GM23248 (cell line): ENCODE data around the gene CTSF. TPM values are rescaled to one million over a fixed set of nuclear protein-coding genes. Genes with fewer than 3 reads are reported as not detected.

Experiments
- DNase-seq: peaks from one replicate; pipeline ENCODE4 v3.0.0-alpha.2; 2015
- H2AFZ ChIP-seq: fragments of 200-600 bp; sonication (generic); 2 replicates; pipeline ENCODE4 v1.6.1; 2016; ENCODE audit warnings: antibody characterized with exemption
- H3F3A ChIP-seq: fragments of 200-600 bp; sonication (generic); 2 replicates; pipeline ENCODE4 v1.6.1; 2016; ENCODE audit warnings: mild to moderate bottlenecking, antibody characterized with exemption, mixed run types; ENCODE audit not compliant: insufficient read depth
- H3K27ac ChIP-seq: fragments of 200-600 bp; sonication (generic); 2 replicates; pipeline ENCODE4 v1.5.1; 2016; ENCODE audit warnings: mild to moderate bottlenecking
- H3K27me3 ChIP-seq: fragments of 200-600 bp; sonication (generic); replicated peaks from 2 replicates; pipeline ENCODE4 v1.6.1; 2016; ENCODE audit warnings: mild to moderate bottlenecking; ENCODE audit not compliant: insufficient read depth
- H3K36me3 ChIP-seq: fragments of 200-600 bp; sonication (generic); 2 replicates; pipeline ENCODE4 v1.6.1; 2016; ENCODE audit warnings: low read depth, mild to moderate bottlenecking
- H3K4me1 ChIP-seq: fragments of 200-600 bp; sonication (generic); 2 replicates; pipeline ENCODE4 v1.6.1; 2016; ENCODE audit warnings: mild to moderate bottlenecking; ENCODE audit not compliant: insufficient read depth
- H3K4me2 ChIP-seq: fragments of 200-600 bp; sonication (generic); one replicate; pipeline ENCODE4 v1.6.1; 2016; ENCODE audit warnings: mild to moderate bottlenecking; ENCODE audit not compliant: unreplicated experiment
- H3K4me3 ChIP-seq: fragments of 200-600 bp; sonication (generic); 2 replicates; pipeline ENCODE4 v1.5.1; 2016; ENCODE audit warnings: mild to moderate bottlenecking
- H3K79me2 ChIP-seq: fragments of 200-600 bp; sonication (generic); 2 replicates; pipeline ENCODE4 v1.6.1; 2016; ENCODE audit warnings: mild to moderate bottlenecking; ENCODE audit not compliant: insufficient read depth
- H3K9ac ChIP-seq: fragments of 200-600 bp; sonication (generic); 2 replicates; pipeline ENCODE4 v1.6.1; 2016; ENCODE audit warnings: mild to moderate bottlenecking
- H3K9me2 ChIP-seq: fragments of 200-600 bp; sonication (generic); 2 replicates; pipeline ENCODE4 v1.6.1; 2016; ENCODE audit warnings: mixed run types, mild to moderate bottlenecking, moderate library complexity; ENCODE audit not compliant: insufficient read depth
- H3K9me3 ChIP-seq: fragments of 200-600 bp; sonication (generic); one replicate; pipeline ENCODE4 v1.6.1; 2017; ENCODE audit warnings: low read depth
- H4K20me1 ChIP-seq: fragments of 200-600 bp; sonication (generic); 2 replicates; pipeline ENCODE4 v1.6.0; 2016; ENCODE audit not compliant: insufficient read depth
- EZH2 ChIP-seq: fragments of 200-600 bp; sonication (generic); IDR thresholded peaks from 2 replicates; pipeline ENCODE4 v1.6.1; 2018; ENCODE audit warnings: antibody characterized with exemption, mild to moderate bottlenecking; ENCODE audit not compliant: insufficient read depth, poor library complexity, severe bottlenecking
- EZH2phosphoT487 ChIP-seq: fragments of 200-600 bp; sonication (generic); IDR thresholded peaks from 2 replicates; pipeline ENCODE4 v1.6.1; 2018; ENCODE audit warnings: antibody characterized with exemption, moderate library complexity, mild to moderate bottlenecking, low read depth; ENCODE audit not compliant: insufficient read depth
- WGBS, 2 experiments: methylation state at CpG; one replicate each; pipeline ENCODE4 v1.1.6; 2015 to 2017; ENCODE audit warnings: low lambda C conversion rate in 2 of 2, low coverage in 1 of 2; ENCODE audit errors: missing lambda C conversion rate in 2 of 2; 5-methylcytosine and 5-hydroxymethylcytosine counted together
- in situ Hi-C: fragments of 300-500 bp; cut with MboI; formaldehyde crosslinking; loops from 2 replicates; pipeline ENCODE4 v1.15.0; 2020
- polyA plus RNA-seq: library from polyadenylated mRNA; unstranded; fragments of >200 nt; fragmentation: Nextera tagmentation; extraction: Ambion mirVana; gene quantifications from 2 replicates; pipeline ENCODE4 v1.2.1, GENCODE V29; 2016
- total RNA-seq: library from RNA; depleted of rRNA; stranded (reverse); fragments of >200 nt; shearing (Covaris generic); gene quantifications from 2 replicates; pipeline ENCODE4 v1.2.3, GENCODE V29; 2014

Gene CTSF
- total and polyA plus RNA-seq, 2 experiments from 2014 or later, result 59.2 to 72.6 TPM

GRCh38 chr11:66567787-66568123, 651 bp downstream of the CTSF start:
- Histone ChIP-seq H3K4me1 (no peaks in the 10 kb centered on the region), H3K9me2 (no peaks in the 10 kb centered on the region), H4K20me1 (no peaks in the 10 kb centered on the region), H3K9me3 (no peaks in the 10 kb centered on the region), H3F3A (no peaks in the 10 kb centered on the region), H3K36me3 (no peaks in the 10 kb centered on the region), H3K27me3 (no peaks in the 10 kb centered on the region), H3K27ac (no peak overlapping the region), H3K4me3 (peak overlapping the region; percentile 63), H2AFZ (peak overlapping the region; percentile 79), H3K4me2 (peak overlapping the region; percentile 78), H3K9ac (peak overlapping the region; percentile 68), H3K79me2 (no peaks in the 10 kb centered on the region)
- no peak for TF ChIP-seq EZH2phosphoT487
- TF ChIP-seq EZH2, result no peak
- in situ Hi-C loops, result no loop called here
- DNase-seq, result no peak
- 29 to 35% methylated on average over 15 of the region's 15 CpGs for WGBS, 2 experiments

GRCh38 chr11:66566221-66566620, 2.2 kb downstream of the CTSF start:
- TF ChIP-seq EZH2phosphoT487 (no peak), EZH2 (no peak)
- in situ Hi-C loops, result no loop called here
- WGBS, 2 experiments, result 79 to 84% methylated on average over 7 to 8 of the region's 8 CpGs
- DNase-seq, result no peak
- no peak overlapping the region for H3K4me3 ChIP-seq
- H4K20me1 ChIP-seq, result no peaks in the 10 kb centered on the region
- H3F3A ChIP-seq, result no peaks in the 10 kb centered on the region
- no peaks in the 10 kb centered on the region for H3K27me3 ChIP-seq
- no peaks in the 10 kb centered on the region for H3K79me2 ChIP-seq
- H3K9me3 ChIP-seq, result no peaks in the 10 kb centered on the region
- H2AFZ ChIP-seq, result no peak overlapping the region
- H3K4me2 ChIP-seq, result no peak overlapping the region
- no peaks in the 10 kb centered on the region for H3K36me3 ChIP-seq
- no peak overlapping the region for H3K9ac ChIP-seq
- no peaks in the 10 kb centered on the region for H3K9me2 ChIP-seq
- no peak overlapping the region for H3K27ac ChIP-seq
- H3K4me1 ChIP-seq, result no peaks in the 10 kb centered on the region

GRCh38 chr11:66564984-66565383, 3.4 kb downstream of the CTSF start:
- Histone ChIP-seq H3K27ac (no peak overlapping the region), H3K9ac (no peak overlapping the region), H3K4me1 (no peaks in the 10 kb centered on the region), H2AFZ (no peak overlapping the region), H4K20me1 (no peaks in the 10 kb centered on the region), H3K36me3 (no peaks in the 10 kb centered on the region), H3K4me3 (no peak overlapping the region), H3F3A (no peaks in the 10 kb centered on the region), H3K9me3 (no peaks in the 10 kb centered on the region), H3K4me2 (no peak overlapping the region), H3K9me2 (no peaks in the 10 kb centered on the region), H3K79me2 (no peaks in the 10 kb centered on the region), H3K27me3 (no peaks in the 10 kb centered on the region)
- in situ Hi-C loops, result no loop called here
- DNase-seq, result no peak
- 76 to 80% methylated on average over 5 of the region's 5 CpGs for WGBS, 2 experiments
- TF ChIP-seq EZH2 (no peak), EZH2phosphoT487 (no peak)

- in situ Hi-C loops, result no loop called here
- H3K27ac ChIP-seq, result no peak overlapping the region
- no peak overlapping the region for H3K4me2 ChIP-seq
- no peaks in the 10 kb centered on the region for H3K9me3 ChIP-seq
- H3F3A ChIP-seq, result no peaks in the 10 kb centered on the region
- no peaks in the 10 kb centered on the region for H3K27me3 ChIP-seq
- 79 to 81% methylated on average over 14 of the region's 14 CpGs for WGBS, 2 experiments
- no peaks in the 10 kb centered on the region for H3K4me1 ChIP-seq
- no peak overlapping the region for H3K9ac ChIP-seq
- TF ChIP-seq EZH2phosphoT487 (no peak), EZH2 (no peak)
- H3K79me2 ChIP-seq, result no peaks in the 10 kb centered on the region
- DNase-seq, result no peak
- no peak overlapping the region for H3K4me3 ChIP-seq
- no peaks in the 10 kb centered on the region for H3K9me2 ChIP-seq
- no peak overlapping the region for H2AFZ ChIP-seq
- H4K20me1 ChIP-seq, result no peaks in the 10 kb centered on the region
- H3K36me3 ChIP-seq, result no peaks in the 10 kb centered on the region
These were observed 3.9 kb downstream of the CTSF start for GRCh38 chr11:66564538-66564937.

GRCh38 chr11:66563832-66564231, 4.6 kb downstream of the CTSF start:
- DNase-seq, result no peak
- WGBS, 2 experiments, result 75 to 79% methylated on average over 9 of the region's 10 CpGs
- Histone ChIP-seq H3K9me3 (no peaks in the 10 kb centered on the region), H3K36me3 (no peaks in the 10 kb centered on the region), H3K4me2 (no peak overlapping the region), H3K9me2 (no peaks in the 10 kb centered on the region), H2AFZ (no peak overlapping the region), H3K4me3 (no peak overlapping the region), H3F3A (no peaks in the 10 kb centered on the region), H3K4me1 (no peaks in the 10 kb centered on the region), H3K9ac (no peak overlapping the region), H3K79me2 (no peaks in the 10 kb centered on the region), H3K27me3 (peaks cover 2% of the 10 kb centered on the region; the same call in 1 of the 2 replicates), H4K20me1 (no peaks in the 10 kb centered on the region), H3K27ac (no peak overlapping the region)
- in situ Hi-C loops, result no loop called here
- TF ChIP-seq EZH2 (no peak), EZH2phosphoT487 (no peak)
